HepG2 (cell line): ENCODE data around the gene RTN4RL2. TPM values are rescaled to one million over a fixed set of nuclear protein-coding genes. Genes with fewer than 3 reads are reported as not detected.

ENCODE experiments used
- ATAD3A ChIP-seq: sonication (generic); formaldehyde crosslinking; IDR thresholded peaks from 2 replicates; pipeline ENCODE4 v1.4.0; 2020; ENCODE audit warnings: missing genetic modification reagents
- CREM ChIP-seq, 2 experiments: sonication (generic) in 1 of 2; formaldehyde crosslinking in 1 of 2; IDR thresholded peaks; 2 replicates each; pipeline versions ENCODE4 v1.4.0 to v1.6.1; 2016 to 2020; ENCODE audit warnings: antibody characterized with exemption in 1 of 2, mild to moderate bottlenecking in 1 of 2, missing genetic modification reagents in 1 of 2
- GZF1 ChIP-seq: sonication (generic); formaldehyde crosslinking; IDR thresholded peaks from 2 replicates; pipeline ENCODE4 v1.5.1; 2020; ENCODE audit warnings: mild to moderate bottlenecking, missing genetic modification reagents
- KLF11 ChIP-seq: IDR thresholded peaks from 2 replicates; pipeline ENCODE4 v1.6.1; 2016; ENCODE audit warnings: missing compliant biosample characterization
- KLF12 ChIP-seq: sonication (generic); formaldehyde crosslinking; IDR thresholded peaks from 2 replicates; pipeline ENCODE4 v1.4.0; 2020; ENCODE audit warnings: missing genetic modification reagents, borderline replicate concordance
- LCORL ChIP-seq, 2 experiments: fragments of 450-650 bp in 1 of 2; sonication (generic) in 1 of 2; formaldehyde crosslinking in 1 of 2; IDR thresholded peaks; 2 replicates each; pipeline versions ENCODE4 v1.5.0 to v1.6.1; 2017 to 2020; ENCODE audit warnings: antibody characterized with exemption in 1 of 2, missing genetic modification reagents in 1 of 2
- NCOA2 ChIP-seq: sonication (generic); formaldehyde crosslinking; IDR thresholded peaks from 2 replicates; pipeline ENCODE4 v1.8.0; 2022; ENCODE audit warnings: inconsistent platforms
- SNRNP70 ChIP-seq: fragments of 200-400 bp; formaldehyde crosslinking; IDR thresholded peaks from 2 replicates; pipeline ENCODE4 v1.6.1; 2017; ENCODE audit warnings: mild to moderate bottlenecking, low read depth, low read length, moderate library complexity
- ZFP36L2 ChIP-seq: sonication (generic); formaldehyde crosslinking; IDR thresholded peaks from 2 replicates; pipeline ENCODE4 v1.4.0; 2020; ENCODE audit warnings: missing genetic modification reagents
- ZNF552 ChIP-seq: sonication (generic); formaldehyde crosslinking; IDR thresholded peaks from 2 replicates; pipeline ENCODE4 v1.9.0; 2022; ENCODE audit warnings: missing genetic modification reagents, mild to moderate bottlenecking, borderline replicate concordance
- ZNF746 ChIP-seq: sonication (generic); formaldehyde crosslinking; IDR thresholded peaks from 2 replicates; pipeline ENCODE4 v1.8.0; 2022; ENCODE audit warnings: mild to moderate bottlenecking, missing genetic modification reagents
- polyA plus RNA-seq, 8 experiments: library from polyadenylated mRNA; depleted of rRNA in 3 of 8; stranded (reverse) in 7 of 8; unstranded in 1 of 8; fragments of >200 nt; fragmentation: Illumina TruSeq in 4 of 8; extraction: Trizol in 4 of 8; gene quantifications; 2 replicates each; pipeline versions ENCODE4 v1.2.1 to v1.2.3, GENCODE V29; 2011 to 2016; ENCODE audit warnings: low read depth in 4 of 8, missing spikeins in 1 of 8, mixed read lengths in 1 of 8; ENCODE audit not compliant: insufficient read depth in 1 of 8
- total RNA-seq, 5 experiments: library from RNA; depleted of rRNA; stranded (reverse); fragments of >200 nt; fragmentation: Illumina TruSeq; extraction: Trizol; gene quantifications; 2 replicates each; pipeline ENCODE4 v1.2.3, GENCODE V29; 2016; ENCODE audit warnings: low read depth in 1 of 5
- TF ChIP-seq, protein P1 (sequence below): sonication (generic); formaldehyde crosslinking; IDR thresholded peaks from 2 replicates; pipeline ENCODE4 v1.4.0; 2020; ENCODE audit warnings: missing genetic modification reagents, borderline replicate concordance
- TF ChIP-seq, protein P2 (sequence below): sonication (generic); formaldehyde crosslinking; IDR thresholded peaks from 2 replicates; pipeline ENCODE4 v1.4.0; 2020; ENCODE audit warnings: mild to moderate bottlenecking, missing genetic modification reagents

Gene RTN4RL2
- total and polyA plus RNA-seq, 2 of the 13 experiments (the other 11 are each of a cell fraction or from before 2014, with no cell fraction given): 1.3 to 4.3 TPM

DNA sequence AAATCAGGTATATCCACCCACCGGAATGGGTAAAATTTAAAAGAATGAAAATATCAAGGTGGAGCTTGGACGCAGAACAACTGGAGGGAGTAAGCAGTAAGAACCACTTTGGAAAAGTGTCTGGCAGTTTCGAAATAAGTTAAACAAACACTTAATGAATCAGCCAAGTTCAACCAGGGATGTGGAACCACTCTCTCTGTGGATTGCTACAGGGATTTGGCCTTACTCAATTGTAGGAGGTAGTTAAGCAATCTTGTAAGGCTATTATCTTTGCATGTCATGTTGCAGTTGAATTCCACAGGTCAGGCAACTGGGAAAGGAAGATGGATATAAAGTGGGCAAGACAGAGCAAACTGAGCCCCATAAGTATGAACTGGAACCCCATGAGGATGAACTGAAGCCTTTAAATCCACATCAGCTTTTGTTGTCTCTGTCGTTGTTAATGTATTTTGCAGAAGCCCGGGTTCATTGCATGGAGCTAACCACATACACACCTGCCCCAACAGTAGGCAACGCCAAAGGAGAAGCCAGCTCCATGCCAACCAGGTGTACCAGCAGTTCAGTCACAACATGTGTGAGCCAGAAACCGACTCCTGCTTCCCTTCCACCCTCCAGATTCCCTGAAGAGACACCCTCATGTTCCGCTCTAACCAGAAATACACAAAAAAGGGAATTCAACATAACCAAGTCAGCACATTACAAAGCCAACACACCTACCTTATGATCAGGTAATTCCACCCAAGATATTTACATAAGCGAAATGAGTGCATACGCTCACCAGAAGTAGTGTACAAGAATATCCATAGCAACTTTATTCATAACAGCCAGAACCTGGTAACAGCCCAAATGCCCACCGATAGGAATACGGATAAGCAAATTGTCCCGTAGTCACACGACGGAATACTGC is 25.4 kb upstream of the RTN4RL2 start (continued):
- TF ChIP-seq, protein P1, sequence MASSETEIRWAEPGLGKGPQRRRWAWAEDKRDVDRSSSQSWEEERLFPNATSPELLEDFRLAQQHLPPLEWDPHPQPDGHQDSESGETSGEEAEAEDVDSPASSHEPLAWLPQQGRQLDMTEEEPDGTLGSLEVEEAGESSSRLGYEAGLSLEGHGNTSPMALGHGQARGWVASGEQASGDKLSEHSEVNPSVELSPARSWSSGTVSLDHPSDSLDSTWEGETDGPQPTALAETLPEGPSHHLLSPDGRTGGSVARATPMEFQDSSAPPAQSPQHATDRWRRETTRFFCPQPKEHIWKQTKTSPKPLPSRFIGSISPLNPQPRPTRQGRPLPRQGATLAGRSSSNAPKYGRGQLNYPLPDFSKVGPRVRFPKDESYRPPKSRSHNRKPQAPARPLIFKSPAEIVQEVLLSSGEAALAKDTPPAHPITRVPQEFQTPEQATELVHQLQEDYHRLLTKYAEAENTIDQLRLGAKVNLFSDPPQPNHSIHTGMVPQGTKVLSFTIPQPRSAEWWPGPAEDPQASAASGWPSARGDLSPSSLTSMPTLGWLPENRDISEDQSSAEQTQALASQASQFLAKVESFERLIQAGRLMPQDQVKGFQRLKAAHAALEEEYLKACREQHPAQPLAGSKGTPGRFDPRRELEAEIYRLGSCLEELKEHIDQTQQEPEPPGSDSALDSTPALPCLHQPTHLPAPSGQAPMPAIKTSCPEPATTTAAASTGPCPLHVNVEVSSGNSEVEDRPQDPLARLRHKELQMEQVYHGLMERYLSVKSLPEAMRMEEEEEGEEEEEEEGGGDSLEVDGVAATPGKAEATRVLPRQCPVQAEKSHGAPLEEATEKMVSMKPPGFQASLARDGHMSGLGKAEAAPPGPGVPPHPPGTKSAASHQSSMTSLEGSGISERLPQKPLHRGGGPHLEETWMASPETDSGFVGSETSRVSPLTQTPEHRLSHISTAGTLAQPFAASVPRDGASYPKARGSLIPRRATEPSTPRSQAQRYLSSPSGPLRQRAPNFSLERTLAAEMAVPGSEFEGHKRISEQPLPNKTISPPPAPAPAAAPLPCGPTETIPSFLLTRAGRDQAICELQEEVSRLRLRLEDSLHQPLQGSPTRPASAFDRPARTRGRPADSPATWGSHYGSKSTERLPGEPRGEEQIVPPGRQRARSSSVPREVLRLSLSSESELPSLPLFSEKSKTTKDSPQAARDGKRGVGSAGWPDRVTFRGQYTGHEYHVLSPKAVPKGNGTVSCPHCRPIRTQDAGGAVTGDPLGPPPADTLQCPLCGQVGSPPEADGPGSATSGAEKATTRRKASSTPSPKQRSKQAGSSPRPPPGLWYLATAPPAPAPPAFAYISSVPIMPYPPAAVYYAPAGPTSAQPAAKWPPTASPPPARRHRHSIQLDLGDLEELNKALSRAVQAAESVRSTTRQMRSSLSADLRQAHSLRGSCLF (CRISPR knock-in tag): no peak
- TF ChIP-seq, protein P2, sequence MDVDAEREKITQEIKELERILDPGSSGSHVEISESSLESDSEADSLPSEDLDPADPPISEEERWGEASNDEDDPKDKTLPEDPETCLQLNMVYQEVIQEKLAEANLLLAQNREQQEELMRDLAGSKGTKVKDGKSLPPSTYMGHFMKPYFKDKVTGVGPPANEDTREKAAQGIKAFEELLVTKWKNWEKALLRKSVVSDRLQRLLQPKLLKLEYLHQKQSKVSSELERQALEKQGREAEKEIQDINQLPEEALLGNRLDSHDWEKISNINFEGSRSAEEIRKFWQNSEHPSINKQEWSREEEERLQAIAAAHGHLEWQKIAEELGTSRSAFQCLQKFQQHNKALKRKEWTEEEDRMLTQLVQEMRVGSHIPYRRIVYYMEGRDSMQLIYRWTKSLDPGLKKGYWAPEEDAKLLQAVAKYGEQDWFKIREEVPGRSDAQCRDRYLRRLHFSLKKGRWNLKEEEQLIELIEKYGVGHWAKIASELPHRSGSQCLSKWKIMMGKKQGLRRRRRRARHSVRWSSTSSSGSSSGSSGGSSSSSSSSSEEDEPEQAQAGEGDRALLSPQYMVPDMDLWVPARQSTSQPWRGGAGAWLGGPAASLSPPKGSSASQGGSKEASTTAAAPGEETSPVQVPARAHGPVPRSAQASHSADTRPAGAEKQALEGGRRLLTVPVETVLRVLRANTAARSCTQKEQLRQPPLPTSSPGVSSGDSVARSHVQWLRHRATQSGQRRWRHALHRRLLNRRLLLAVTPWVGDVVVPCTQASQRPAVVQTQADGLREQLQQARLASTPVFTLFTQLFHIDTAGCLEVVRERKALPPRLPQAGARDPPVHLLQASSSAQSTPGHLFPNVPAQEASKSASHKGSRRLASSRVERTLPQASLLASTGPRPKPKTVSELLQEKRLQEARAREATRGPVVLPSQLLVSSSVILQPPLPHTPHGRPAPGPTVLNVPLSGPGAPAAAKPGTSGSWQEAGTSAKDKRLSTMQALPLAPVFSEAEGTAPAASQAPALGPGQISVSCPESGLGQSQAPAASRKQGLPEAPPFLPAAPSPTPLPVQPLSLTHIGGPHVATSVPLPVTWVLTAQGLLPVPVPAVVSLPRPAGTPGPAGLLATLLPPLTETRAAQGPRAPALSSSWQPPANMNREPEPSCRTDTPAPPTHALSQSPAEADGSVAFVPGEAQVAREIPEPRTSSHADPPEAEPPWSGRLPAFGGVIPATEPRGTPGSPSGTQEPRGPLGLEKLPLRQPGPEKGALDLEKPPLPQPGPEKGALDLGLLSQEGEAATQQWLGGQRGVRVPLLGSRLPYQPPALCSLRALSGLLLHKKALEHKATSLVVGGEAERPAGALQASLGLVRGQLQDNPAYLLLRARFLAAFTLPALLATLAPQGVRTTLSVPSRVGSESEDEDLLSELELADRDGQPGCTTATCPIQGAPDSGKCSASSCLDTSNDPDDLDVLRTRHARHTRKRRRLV: no peak
- TF ChIP-seq ZNF746 (CRISPR knock-in tag): no peak
- TF ChIP-seq LCORL (IDR thresholded peaks at IDR 0.05): no peak
- peak; percentile 88 for TF ChIP-seq LCORL (CRISPR knock-in tag; IDR thresholded peaks at IDR 0.05)
- no peak; the same call in 1 of the 2 replicates for TF ChIP-seq CREM (IDR thresholded peaks at IDR 0.05)
- no peak for TF ChIP-seq CREM (CRISPR knock-in tag; IDR thresholded peaks at IDR 0.05)
- TF ChIP-seq GZF1 (CRISPR knock-in tag): no peak
- no peak for TF ChIP-seq ZNF552 (CRISPR knock-in tag)
- no peak for TF ChIP-seq KLF11
- TF ChIP-seq NCOA2: peak; percentile 85
- no peak for TF ChIP-seq KLF12
- no peak for TF ChIP-seq ATAD3A (CRISPR knock-in tag)
- no peak for TF ChIP-seq ZFP36L2 (CRISPR knock-in tag)
- no peak for TF ChIP-seq SNRNP70
